GM21737 (cell line): ENCODE measurements around the gene N4BP3.

ENCODE experiments used
- ATAC-seq: cut with Tn5 transposase; IDR thresholded peaks from one replicate; pipeline ENCODE4 v1.9.1; 2021; ENCODE audit warnings: mild to moderate bottlenecking, moderate library complexity; ENCODE audit not compliant: unreplicated experiment

The N4BP3 gene

DNA sequence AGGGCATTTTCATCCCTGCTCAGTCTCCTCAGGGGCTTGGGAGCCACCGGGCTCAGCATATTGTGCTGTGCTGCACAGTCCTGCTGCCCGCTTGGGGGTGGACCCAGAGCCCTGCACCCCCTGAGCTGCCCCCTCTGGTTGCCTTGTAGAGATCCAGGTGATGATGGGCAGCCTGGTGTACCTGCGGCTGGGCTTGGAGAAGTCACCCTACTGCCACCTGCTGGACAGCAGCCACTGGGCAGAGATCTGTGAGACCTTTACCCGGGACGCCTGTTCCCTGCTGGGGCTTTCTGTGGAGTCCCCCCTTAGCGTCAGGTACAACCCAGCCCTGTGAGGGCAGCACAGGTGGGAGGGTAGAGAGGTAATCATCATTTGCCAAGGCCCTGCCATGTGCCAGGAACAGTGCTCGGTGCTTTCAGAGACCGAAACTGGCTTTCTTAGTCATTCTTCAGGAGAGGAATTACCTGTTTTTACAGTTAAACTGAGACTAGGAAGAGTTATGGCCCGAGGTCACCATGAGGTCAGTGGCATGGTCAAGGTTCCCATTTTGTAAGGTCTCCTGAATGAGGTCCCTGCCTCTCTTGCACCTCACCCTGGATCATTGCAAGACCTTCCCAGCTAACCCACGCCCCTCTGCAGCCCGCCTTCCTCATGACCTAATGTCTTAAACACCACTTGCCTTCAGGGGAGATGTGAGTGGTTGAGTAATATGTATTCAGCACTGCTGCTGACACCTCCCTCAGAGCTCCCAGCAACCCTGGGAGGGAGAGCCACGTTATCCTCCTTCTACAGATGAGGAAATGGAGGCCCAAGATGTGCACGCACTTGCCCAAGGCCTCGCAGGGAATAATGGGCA, 32.9 kb downstream of the N4BP3 start:
- ATAC-seq, result no peak

DNA sequence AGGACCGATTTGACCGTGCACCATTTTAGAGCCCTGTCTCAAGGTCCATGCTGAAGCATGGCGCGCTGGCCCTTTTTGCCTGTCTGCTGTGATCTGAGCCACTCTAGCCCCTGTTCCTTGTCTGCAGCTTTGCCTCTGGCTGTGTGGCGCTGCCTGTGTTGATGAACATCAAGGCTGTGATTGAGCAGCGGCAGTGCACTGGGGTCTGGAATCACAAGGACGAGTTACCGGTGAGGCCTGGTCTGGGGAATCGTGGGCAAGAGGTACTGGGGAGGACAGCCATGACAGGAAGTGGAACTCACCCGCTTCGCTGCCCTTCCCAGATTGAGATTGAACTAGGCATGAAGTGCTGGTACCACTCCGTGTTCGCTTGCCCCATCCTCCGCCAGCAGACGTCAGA, 34.1 kb downstream of the N4BP3 start:
- ATAC-seq, result no peak

DNA sequence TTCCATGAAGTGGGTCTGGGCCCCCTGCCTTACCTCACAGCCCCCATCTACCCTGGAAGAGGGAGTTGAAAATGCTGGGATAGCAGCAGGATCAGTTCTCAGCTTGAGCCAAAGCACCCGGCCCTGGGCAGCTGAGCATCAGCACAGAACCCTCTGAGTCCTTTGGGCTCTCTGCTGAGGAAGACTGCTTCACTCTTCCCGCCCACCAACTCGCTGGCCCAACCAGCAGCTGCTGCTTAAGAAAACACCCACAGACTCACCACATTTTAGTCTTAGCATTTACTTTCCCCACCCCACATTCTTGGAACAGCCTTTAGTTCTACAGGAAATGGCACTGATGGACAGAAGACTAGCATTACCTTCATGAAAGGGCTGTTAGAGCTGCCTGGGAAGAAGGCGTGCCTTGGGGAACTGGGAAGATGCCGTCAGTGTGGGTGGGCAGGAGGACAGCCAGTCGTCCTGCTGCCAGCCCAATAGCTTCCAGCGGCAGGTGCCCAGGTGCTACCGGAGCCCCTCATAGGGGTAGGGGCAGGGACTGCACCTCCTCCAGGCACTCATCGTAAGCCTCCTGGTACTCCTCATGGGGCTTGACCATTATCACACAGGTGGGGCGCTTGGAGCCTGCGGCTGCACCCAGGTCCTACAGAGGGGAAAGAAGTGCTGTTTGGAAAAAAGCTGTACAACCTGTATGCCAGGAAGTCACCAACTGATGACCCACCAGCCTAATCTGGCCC, 36.0 kb downstream of the N4BP3 start:
- no peak for ATAC-seq

DNA sequence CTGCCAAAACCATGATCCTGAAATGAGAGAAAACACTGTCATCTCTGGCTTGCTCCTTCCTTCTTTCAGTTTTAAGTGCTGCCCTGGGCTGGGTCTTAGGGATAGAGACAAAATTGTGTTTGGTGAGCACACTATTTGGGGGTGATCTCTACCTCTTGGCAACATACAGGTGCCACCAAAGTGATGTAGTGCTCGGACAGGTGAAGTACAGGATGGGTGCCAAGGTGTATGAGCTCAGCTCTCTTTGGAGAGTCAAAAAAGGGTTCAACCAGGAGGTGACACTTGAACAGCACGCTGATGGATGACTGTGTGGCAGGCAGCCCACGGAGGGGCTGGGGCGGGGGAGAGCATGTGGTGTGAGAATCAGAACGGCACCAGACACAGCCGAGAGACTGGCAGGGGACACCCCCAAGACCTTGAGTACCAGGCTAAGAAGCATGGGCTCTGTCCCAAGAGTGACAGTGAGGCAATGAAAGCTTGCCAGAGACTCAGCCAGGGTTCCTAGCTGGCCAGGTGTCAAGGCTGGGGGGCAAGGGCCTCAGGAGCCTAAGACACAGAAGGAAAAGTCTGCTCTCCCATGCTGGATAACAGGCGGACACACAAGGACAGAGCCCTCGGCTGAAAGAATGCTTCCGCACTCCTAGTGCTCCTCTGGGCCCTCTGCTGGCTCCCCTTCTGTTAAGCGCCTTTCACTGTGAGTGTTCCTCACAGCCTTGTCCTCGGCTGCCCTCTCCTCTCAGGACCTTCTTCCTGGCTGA, 37.8 kb downstream of the N4BP3 start:
- no peak for ATAC-seq

DNA sequence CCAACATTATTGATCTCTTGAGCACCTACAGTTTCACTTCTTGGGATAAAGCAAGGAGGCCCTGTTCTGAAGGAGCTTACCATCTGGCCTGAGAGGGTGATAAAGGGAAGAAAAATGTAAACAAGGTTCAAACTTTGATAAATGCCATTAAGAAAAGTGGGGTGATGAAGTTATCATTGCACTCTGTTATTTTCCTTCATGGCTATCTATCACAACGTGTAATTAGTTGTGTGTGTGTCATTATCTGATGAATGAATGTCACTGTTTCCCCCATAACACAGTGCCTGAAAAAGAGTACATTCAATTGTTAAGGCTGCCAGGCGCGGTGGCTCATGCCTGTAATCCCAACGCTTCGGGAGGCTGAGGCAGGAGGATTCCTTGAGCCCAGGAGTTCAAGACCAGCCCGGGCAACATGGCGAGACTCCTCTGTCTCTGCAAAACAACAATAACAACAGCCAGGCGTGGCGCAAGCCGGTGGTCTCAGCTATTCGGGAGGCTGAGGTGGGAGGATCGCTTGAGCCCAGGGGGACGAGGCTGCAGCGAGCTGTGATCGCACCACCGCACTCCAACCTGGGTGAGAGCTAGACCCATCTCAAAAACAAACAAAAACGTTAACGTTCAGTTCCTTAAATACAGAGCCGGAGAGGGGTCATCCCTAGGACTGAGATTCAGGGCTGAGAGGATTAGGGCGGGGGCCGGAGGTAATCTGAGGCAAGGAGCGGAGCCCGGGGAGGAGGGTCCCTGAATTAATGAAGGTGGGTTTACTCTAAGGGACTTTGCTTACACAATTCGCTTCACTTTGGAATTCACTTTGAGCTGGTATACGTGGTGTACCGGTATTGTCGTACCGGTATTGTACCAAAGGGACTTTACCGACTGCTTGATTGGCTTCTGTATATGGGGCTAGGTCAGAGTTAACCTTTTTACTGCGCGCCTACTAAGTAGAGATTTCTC, 39.4 kb downstream of the N4BP3 start:
- no peak for ATAC-seq

DNA sequence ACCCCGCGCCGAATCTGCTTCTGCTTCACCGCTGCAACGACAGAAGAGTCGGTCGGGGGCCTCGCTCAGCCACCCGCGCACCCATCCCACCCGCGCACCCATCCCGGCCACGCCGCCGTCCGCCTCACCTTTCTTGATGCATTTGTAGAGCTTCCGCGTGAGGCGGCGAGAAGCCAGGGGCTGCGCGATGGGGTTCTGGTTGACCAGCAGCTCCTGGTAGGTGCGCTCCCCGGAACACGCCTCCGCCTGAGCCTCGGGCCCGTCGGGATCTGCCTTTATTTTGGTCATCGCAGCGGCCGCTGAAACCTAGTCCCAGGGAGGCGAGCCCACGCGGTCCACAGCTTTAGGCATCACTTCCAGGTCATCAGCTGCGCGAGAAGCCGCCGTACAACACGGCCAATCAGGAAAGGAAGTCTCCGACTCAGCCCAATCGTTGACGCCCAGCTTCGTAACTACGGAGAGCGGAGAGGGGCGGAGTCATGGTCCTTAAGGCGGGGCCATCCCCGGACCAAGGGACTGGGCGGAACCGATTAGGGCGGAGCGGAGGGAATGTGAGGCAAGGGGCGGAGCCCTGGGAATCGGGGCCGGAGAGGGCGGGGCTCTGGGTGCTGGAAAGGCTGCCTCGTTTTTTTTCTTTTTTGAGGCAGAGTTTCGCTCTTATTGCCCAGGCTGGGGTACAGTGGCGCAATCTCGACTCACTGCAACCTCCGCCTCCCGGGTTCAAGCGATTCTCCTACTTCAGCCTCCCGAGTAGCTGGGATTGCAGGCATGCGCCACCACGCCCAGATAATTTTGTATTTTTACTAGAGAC, 40.4 kb downstream of the N4BP3 start, which contains the start of gene NHP2:
Gene NHP2 (minus strand): TSS at position 356 of the 811 bp plus-strand sequence. CDS start 68 bp downstream, at position 288.
- ATAC-seq, result peak; percentile 95

DNA sequence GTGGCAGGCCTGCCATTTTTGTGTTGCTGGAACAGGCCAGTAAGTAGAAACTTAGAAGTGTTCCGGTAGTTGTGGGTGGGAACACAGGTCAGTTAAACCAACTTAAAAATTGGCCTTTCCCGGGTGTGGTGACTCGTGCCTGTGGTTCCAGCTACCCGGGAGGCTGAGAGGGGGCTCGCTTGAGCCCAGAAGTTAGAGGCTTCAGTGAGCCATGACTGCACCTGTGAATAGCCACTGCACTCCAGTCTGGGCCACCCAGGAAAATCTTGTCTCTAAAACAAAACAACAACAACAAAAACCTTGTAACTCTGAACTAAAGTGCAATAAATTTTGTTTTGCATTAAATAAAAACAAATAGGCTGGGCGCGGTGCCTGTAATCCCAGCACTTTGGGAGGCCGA, 41.7 kb downstream of the N4BP3 start:
- ATAC-seq, result no peak

DNA sequence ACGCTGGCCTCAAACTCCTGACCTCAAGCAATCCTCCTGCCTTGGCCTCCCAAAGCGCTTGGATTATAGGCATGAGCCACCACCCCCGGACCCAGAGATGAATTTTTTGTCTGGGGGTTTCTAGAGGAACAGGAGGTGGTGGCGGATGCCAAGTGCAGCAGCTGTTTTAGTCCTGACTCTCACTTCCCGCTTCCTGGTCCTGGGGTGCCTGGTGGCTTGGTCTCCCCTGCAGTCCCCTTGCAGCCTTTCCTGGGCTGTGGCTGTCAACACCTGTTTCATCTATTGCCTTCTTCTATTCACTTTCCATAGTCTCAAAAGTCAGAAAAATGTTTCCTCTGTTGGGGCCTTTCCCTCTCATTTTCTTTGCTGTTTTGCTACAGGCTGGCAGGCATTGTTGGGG, 46.8 kb downstream of the N4BP3 start:
- ATAC-seq, result no peak

DNA sequence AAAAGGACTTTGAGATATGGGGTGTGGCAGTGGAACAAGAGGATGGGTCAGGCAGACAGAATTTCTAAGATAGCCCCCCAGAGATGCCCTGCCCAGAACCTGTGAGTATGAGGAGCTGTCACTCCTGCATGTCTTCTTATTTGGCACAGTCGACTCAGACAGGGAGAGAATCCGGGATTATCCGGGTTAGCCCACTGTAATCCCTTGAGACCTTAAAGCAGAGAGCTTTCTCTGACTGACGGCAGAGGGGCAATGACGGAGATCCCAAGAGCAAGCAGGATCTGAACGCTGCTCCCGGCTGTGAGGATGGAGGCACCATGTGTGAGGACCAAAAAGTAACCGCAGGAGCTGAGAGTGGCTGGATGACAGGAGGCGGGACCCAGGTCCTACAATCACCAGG, 49.1 kb downstream of the N4BP3 start:
- ATAC-seq, result no peak

DNA sequence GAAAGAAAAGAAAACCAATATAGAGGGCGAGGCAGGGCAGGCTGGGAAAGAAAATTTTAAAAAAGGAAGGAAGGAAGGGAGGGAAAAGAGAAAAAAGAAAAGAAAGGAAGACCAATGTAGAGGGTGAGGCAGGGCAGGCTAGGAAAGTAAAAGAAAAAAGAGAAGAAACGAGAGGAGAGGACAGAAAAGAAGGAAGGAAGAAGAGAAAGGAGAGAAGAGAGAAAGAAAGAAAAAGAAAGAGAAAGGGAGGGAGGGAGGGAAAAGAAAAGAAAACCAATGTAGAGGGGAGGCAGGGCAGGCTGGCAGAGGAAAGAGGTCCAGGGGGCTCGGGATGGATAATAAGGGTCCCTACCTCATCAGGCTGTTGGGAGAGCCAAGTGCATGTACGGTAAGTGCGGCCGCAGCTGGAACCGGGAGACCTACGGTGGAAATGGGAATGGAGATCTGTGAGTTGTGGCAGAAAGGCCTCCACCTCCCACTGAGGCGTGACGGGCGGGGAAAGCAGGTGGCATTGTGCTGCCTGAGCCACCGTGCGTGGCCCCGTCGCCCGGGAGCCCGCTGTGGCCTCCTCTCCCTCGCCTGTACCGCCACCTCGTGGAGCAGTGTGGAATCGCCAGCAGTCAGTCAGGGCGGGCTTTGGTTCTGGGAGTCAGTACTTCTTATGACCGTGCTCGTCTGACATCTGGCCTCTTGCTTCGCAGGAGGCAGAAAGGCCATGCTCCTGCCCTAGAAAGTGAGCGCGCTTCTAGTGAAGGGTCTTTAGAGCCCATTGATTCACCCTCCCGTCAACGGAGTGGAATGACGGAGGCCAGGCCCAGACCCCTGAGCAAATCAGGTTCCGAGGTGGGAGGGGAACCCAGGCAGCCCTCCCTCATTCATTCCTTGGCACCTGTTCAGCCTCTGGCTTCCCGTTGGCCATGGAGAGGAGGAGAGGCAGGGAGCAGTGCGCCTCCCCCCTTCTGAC, 50.7 kb downstream of the N4BP3 start:
- peak; percentile 93 for ATAC-seq

DNA sequence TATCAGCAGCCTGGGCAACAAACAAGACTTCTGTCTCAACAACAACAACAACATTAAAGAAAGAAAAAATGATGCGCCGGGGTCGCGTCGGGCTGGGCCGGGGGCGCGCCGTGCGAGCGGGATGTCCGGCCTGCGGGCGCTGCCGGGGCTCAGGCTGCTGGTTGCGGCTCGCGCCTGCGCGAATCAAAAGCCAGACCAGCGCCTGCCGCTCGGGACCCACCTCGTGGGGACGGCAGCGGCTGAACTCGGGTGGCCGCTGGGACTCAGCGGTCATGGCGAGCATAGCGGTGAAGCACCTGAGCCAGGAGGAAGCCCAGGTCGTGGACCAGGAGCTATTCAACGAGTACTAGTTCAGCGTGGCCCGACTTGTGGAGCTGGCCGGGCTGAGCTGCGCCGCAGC, 52.2 kb downstream of the N4BP3 start:
- no peak for ATAC-seq

DNA sequence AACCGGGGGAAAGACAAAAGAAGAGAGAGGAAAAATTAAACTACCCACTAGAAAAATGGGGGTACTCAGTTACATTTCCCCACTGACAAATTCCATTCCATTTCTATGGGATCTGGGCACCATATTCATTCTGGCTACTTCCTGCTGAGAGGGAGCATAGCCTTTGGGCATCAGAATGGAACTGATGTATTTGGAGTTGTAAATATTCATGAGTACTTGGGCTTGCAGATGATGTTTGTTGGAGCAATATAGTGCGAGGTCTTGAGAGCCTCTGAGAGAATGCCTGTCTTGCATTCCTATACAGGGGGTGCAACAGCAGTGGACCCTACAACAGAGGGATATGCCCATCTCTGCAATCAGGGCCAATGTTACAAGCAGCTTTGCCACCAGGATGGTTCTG, 57.1 kb downstream of the N4BP3 start:
- no peak for ATAC-seq

DNA sequence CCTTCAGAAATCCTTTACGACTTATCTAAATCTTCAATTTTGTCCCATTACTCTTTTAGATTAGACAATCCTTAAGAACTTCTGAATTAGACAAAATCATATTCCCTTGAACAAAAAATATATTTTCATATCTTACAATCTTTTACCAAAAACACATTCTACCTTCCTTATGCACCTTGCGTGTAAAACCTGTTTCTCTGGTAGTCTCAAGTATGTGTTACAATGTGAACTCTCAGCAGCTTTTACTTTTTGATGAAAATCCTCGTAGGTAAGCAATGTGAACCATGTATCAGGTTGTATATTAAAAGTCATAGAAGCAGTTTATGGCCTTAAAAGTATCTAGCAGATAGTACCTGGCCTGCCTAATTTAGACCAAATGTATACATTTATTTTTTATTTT, 61.1 kb downstream of the N4BP3 start:
- no peak for ATAC-seq
